Fibroblast of lung (primary cell): ENCODE results near the gene VWF.

ENCODE experiments used
- CTCF ChIP-seq, 2 donors: IDR thresholded peaks in 1 of 2; conservative IDR thresholded peaks in 1 of 2; 1 replicate in 1 of 2; 2 replicates in 1 of 2; pipeline ENCODE4 v1.5.1; 2011 to 2012; ENCODE audit warnings: low read length in 2 of 2, control low read depth in 1 of 2, inconsistent platforms in 1 of 2, low read depth in 1 of 2, mild to moderate bottlenecking in 1 of 2
- EZH2 ChIP-seq: IDR thresholded peaks from 2 replicates; pipeline ENCODE4 v1.5.1; 2012; ENCODE audit warnings: low read length, control low read depth, mild to moderate bottlenecking; ENCODE audit errors: missing control alignments

- TF ChIP-seq EZH2 = no peak
- TF ChIP-seq CTCF (conservative IDR thresholded peaks at IDR 0.05 in 1 of 2, IDR thresholded peaks at IDR 0.05 in 1 of 2; ENCODE audit: low read depth in 1 of 2, low read length in 2 of 2) = no peak
Observed at GRCh38 chr12:6049992-6050391, 74.5 kb downstream of the VWF start.
